Measurements from ENCODE around the gene TMEM121.

TMEM121 gene

GRCh38 chr14:105492971-105493871 lies 33.2 kb upstream of the TMEM121 start:
- H3K27me3 Mint-ChIP-seq (ENCODE audit: low read depth, poor library complexity): peaks cover 11% of the 10 kb centered on the region
- H3K4me1 Mint-ChIP-seq: peaks cover 12% of the 10 kb centered on the region
- peak; percentile 8 for DNase-seq
- TF ChIP-seq, protein P1, sequence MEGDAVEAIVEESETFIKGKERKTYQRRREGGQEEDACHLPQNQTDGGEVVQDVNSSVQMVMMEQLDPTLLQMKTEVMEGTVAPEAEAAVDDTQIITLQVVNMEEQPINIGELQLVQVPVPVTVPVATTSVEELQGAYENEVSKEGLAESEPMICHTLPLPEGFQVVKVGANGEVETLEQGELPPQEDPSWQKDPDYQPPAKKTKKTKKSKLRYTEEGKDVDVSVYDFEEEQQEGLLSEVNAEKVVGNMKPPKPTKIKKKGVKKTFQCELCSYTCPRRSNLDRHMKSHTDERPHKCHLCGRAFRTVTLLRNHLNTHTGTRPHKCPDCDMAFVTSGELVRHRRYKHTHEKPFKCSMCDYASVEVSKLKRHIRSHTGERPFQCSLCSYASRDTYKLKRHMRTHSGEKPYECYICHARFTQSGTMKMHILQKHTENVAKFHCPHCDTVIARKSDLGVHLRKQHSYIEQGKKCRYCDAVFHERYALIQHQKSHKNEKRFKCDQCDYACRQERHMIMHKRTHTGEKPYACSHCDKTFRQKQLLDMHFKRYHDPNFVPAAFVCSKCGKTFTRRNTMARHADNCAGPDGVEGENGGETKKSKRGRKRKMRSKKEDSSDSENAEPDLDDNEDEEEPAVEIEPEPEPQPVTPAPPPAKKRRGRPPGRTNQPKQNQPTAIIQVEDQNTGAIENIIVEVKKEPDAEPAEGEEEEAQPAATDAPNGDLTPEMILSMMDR (IDR thresholded peaks at IDR 0.05): no peak
- no peaks in the 10 kb centered on the region for H3K9me3 Mint-ChIP-seq
- no peak overlapping the region for H3K27ac Mint-ChIP-seq
- no peak overlapping the region for H3K4me3 Mint-ChIP-seq
- H3K36me3 Mint-ChIP-seq (ENCODE audit: low read depth): no peaks in the 10 kb centered on the region

GRCh38 chr14:105493921-105494605 lies 32.3 kb upstream of the TMEM121 start:
- Mint-ChIP-seq H3K9me3 (no peaks in the 10 kb centered on the region), H3K27me3 (ENCODE audit: low read depth, poor library complexity) (peaks cover 7% of the 10 kb centered on the region), H3K36me3 (ENCODE audit: low read depth) (no peaks in the 10 kb centered on the region), H3K4me3 (no peak overlapping the region), H3K4me1 (peaks cover 12% of the 10 kb centered on the region), H3K27ac (no peak overlapping the region)
- DNase-seq: no peak
- TF ChIP-seq, protein P1 (IDR thresholded peaks at IDR 0.05): no peak

GRCh38 chr14:105494606-105494929 lies 31.8 kb upstream of the TMEM121 start:
- no peaks in the 10 kb centered on the region for H3K9me3 Mint-ChIP-seq

GRCh38 chr14:105495101-105495989 lies 31.0 kb upstream of the TMEM121 start:
- Mint-ChIP-seq H3K36me3 (ENCODE audit: low read depth) (no peaks in the 10 kb centered on the region), H3K27ac (no peak overlapping the region), H3K4me1 (peaks cover 10% of the 10 kb centered on the region), H3K4me3 (no peak overlapping the region), H3K9me3 (no peaks in the 10 kb centered on the region), H3K27me3 (ENCODE audit: low read depth, poor library complexity) (peaks cover 4% of the 10 kb centered on the region)
- no peak for DNase-seq
- TF ChIP-seq, protein P1 (IDR thresholded peaks at IDR 0.05): no peak

More at GRCh38 chr14:105494606-105494929, 31.8 kb upstream of the TMEM121 start:
- Mint-ChIP-seq H3K36me3 (ENCODE audit: low read depth) (no peaks in the 10 kb centered on the region), H3K27ac (no peak overlapping the region), H3K27me3 (ENCODE audit: low read depth, poor library complexity) (peaks cover 5% of the 10 kb centered on the region), H3K4me3 (no peak overlapping the region), H3K4me1 (peaks cover 7% of the 10 kb centered on the region)
- TF ChIP-seq, protein P1 (IDR thresholded peaks at IDR 0.05): no peak
- no peak for DNase-seq

GRCh38 chr14:105495990-105496830 lies 30.2 kb upstream of the TMEM121 start:
- H3K4me1 Mint-ChIP-seq: peaks cover 10% of the 10 kb centered on the region
- no peak overlapping the region for H3K27ac Mint-ChIP-seq
- no peak overlapping the region for H3K4me3 Mint-ChIP-seq
- no peaks in the 10 kb centered on the region for H3K27me3 Mint-ChIP-seq (ENCODE audit: low read depth, poor library complexity)
- no peak for DNase-seq
- no peaks in the 10 kb centered on the region for H3K36me3 Mint-ChIP-seq (ENCODE audit: low read depth)
- TF ChIP-seq, protein P1 (IDR thresholded peaks at IDR 0.05): no peak
- no peaks in the 10 kb centered on the region for H3K9me3 Mint-ChIP-seq

Data from nephron progenitor cell (in vitro differentiated cells).